Heart right ventricle (tissue), 16 donors: ENCODE data around the gene FLRT2. TPM values are rescaled to one million over a fixed set of nuclear protein-coding genes. Genes with fewer than 3 reads are reported as not detected.

Experiments
- ATAC-seq, 8 donors: fragments of 200-7000 bp; cut with Tn5 transposase; one replicate each; pipeline ENCODE4 v1.9.1; 2020; ENCODE audit warnings: mild to moderate bottlenecking in 8 of 8, moderate library complexity in 8 of 8, moderate number of reproducible peaks in 1 of 8
- DNase-seq, 2 donors: peaks; one replicate each; pipeline ENCODE4 v3.0.0-alpha.2; 2020
- H3K27ac ChIP-seq, 10 donors: fragments of 200-600 bp; sonication (generic) in 2 of 10; one replicate each; pipeline versions ENCODE4 v1.5.0 to v1.8.0; 2020 to 2022; ENCODE audit warnings: mild to moderate bottlenecking in 3 of 10
- H3K27me3 ChIP-seq, 7 donors: fragments of 200-600 bp; one replicate each; pipeline ENCODE4 v1.8.0; 2021 to 2022; ENCODE audit warnings: mild to moderate bottlenecking in 2 of 7
- H3K36me3 ChIP-seq, 9 donors: fragments of 200-600 bp; sonication (generic) in 1 of 9; one replicate each; pipeline versions ENCODE4 v1.5.0 to v1.8.0; 2020 to 2022; ENCODE audit warnings: mild to moderate bottlenecking in 2 of 9
- H3K4me1 ChIP-seq, 9 donors: fragments of 200-600 bp; sonication (generic) in 1 of 9; one replicate each; pipeline versions ENCODE4 v1.5.0 to v1.8.0; 2020 to 2022; ENCODE audit warnings: mild to moderate bottlenecking in 4 of 9
- H3K4me3 ChIP-seq, 10 donors: fragments of 200-600 bp; sonication (generic) in 2 of 10; one replicate each; pipeline versions ENCODE4 v1.5.0 to v1.8.0; 2020 to 2022; ENCODE audit warnings: mild to moderate bottlenecking in 7 of 10, moderate library complexity in 2 of 10
- H3K9me3 ChIP-seq, 11 donors: fragments of 200-600 bp in 10 of 11; sonication (generic) in 2 of 11; one replicate each; pipeline versions ENCODE4 v1.5.0 to v1.8.0; 2013 to 2022; ENCODE audit warnings: mild to moderate bottlenecking in 2 of 11, control low read depth in 1 of 11, moderate library complexity in 1 of 11
- WGBS, 2 donors: extraction: QIAGEN DNeasy Blood & Tissue Kit; methylation state at CpG; one replicate each; pipeline ENCODE4 v1.1.7; 2013; ENCODE audit warnings: inconsistent platforms in 1 of 2; 5-methylcytosine and 5-hydroxymethylcytosine counted together
- intact Hi-C, 10 donors: fragments of 100-400 bp; cut with DNase I; formaldehyde crosslinking; loops; one replicate each; pipeline versions ENCODE4 v1.11.1 to v1.14.2; 2022
- polyA plus RNA-seq, 2 donors: library from polyadenylated mRNA; stranded (reverse); fragments of 200-250 nt; gene quantifications; one replicate each; pipeline ENCODE4 v1.2.3, GENCODE V29; 2013
- total RNA-seq, 10 donors: library from RNA; stranded (reverse); fragmentation: NEBNext Ultra II Directional in 3 of 10; extraction: Animal tissue kit (Norgen Biotek cat#: 25700) in 3 of 10; gene quantifications; one replicate each; pipeline versions ENCODE4 v1.2.1 to v1.2.4, GENCODE V29; 2021 to 2023
- TF ChIP-seq, protein P1 (sequence below), 9 donors: fragments of 200-600 bp; sonication (generic) in 2 of 9; IDR thresholded peaks; one replicate each; pipeline versions ENCODE4 v1.5.0 to v1.8.0; 2021 to 2022; ENCODE audit warnings: antibody characterized with exemption in 9 of 9, mild to moderate bottlenecking in 5 of 9, moderate library complexity in 1 of 9
- donor health status: Arrhythmogenic right ventricular cardiomyopathy.
- donor health status: ischemic (EF 13 %, LVEDD 7.1; RV severe dilation, severe dysfunction).
- donor health status: healthy with polysubstance abuse.
- donor health status: DM: no; HTN: yes; CAD: no.
- donor health status: DM: no; HTN: no; CAD: no.
- donor health status: ischemic (EF 25% LVEDD 6.9; RV normal size, moderate dysfunction).
- donor health status: ischemic (EF 25% LVEDD 5.7; RV mildly dilated, moderate dysfunction).
- donor health status: healthy.
- donor health status: DM: yes; HTN: yes; CAD: no.
- donor health status: Ischemic cardiomyopathy.
- donor health status: ischemic (EF 35%, LVEDD 5.7; RV mildly dilated, moderate dysfunction).
- donor health status: nonischemic (EF 11% LVEDD 7.7; RV severe dilation, severe dysfunction).
- donor health status: DM: yes; HTN: yes; CAD: no.
- donor health status: PGD.
- donor health status: ischemic (EF 29% LVEDD 5.4; RV normal size, mild dysfunction).
- donor health status: nonischemic (EF 23%, LVEDD 6.1; RV moderate dilation, normal function).

FLRT2 gene
- total and polyA plus RNA-seq, 12 donors: 1.1 to 7.5 (median 3.1) TPM

DNA sequence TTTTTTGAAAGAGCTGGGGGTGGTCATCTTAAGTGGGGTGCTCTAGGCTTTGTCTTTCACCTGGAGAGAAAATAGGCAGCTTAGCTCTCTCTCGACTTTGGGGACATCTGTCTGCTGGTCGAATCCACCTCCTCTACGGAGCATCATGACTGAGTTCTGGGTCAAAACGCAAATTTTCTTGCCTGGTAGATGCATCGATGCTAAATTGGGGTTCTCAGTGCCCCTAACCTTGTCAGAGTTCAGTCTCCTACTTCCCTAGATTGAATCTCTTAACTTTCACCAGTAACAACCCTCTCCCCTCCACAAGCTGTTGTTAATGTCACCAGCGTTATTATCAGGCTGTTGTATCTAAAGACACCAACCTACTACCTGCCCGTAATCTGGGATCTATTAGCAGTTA lies 682 bp downstream of the FLRT2 start:
- H3K27me3 ChIP-seq: peaks cover 0 to 74% (median 59%) of the 10 kb centered on the region in 7 donors

GRCh38 chr14:85531141-85531586 lies 1.2 kb downstream of the FLRT2 start:
- Histone ChIP-seq H3K27me3 (peaks cover 0 to 79% (median 59%) of the 10 kb centered on the region in 7 donors), H3K36me3 (no peaks in the 10 kb centered on the region), H3K4me3 (peak overlapping the region; percentile 21 to 68 (median 61)), H3K27ac (peak overlapping the region in 7 of 10 donors; percentile 35 to 74 (median 61)), H3K9me3 (no peaks in the 10 kb centered on the region), H3K4me1 (peaks cover 8 to 61% (median 46%) of the 10 kb centered on the region in 9 donors)
- TF ChIP-seq, protein P1, sequence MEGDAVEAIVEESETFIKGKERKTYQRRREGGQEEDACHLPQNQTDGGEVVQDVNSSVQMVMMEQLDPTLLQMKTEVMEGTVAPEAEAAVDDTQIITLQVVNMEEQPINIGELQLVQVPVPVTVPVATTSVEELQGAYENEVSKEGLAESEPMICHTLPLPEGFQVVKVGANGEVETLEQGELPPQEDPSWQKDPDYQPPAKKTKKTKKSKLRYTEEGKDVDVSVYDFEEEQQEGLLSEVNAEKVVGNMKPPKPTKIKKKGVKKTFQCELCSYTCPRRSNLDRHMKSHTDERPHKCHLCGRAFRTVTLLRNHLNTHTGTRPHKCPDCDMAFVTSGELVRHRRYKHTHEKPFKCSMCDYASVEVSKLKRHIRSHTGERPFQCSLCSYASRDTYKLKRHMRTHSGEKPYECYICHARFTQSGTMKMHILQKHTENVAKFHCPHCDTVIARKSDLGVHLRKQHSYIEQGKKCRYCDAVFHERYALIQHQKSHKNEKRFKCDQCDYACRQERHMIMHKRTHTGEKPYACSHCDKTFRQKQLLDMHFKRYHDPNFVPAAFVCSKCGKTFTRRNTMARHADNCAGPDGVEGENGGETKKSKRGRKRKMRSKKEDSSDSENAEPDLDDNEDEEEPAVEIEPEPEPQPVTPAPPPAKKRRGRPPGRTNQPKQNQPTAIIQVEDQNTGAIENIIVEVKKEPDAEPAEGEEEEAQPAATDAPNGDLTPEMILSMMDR (IDR thresholded peaks at IDR 0.05): no peak
- intact Hi-C loops: loop anchor here in 4 of 10 donors (5.0 to 10.0 kb wide), 4 partner anchors 126 to 1526 kb away; no protein-coding TSS in a partner anchor
- 1% methylated on average over 29 of the region's 29 CpGs for WGBS, 2 donors
- ATAC-seq (peak in 7 of 8 donors; percentile 11 to 41 (median 19)), DNase-seq (peak in 1 of 2 donors; percentile 31)

More for the DNA sequence above, 682 bp downstream of the FLRT2 start:
- DNase-seq: no peak
- peaks cover 8 to 61% (median 46%) of the 10 kb centered on the region in 9 donors for H3K4me1 ChIP-seq
- intact Hi-C loops: loop anchor here in 4 of 10 donors (5.0 to 10.0 kb wide), 4 partner anchors 126 to 1526 kb away; no protein-coding TSS in a partner anchor
- H3K9me3 ChIP-seq: no peaks in the 10 kb centered on the region
- no peaks in the 10 kb centered on the region for H3K36me3 ChIP-seq
- H3K4me3 ChIP-seq: peak overlapping the region; percentile 25 to 68 (median 61)
- H3K27ac ChIP-seq: peak overlapping the region in 7 of 10 donors; percentile 35 to 74 (median 61)
- ATAC-seq: no peak
- TF ChIP-seq, protein P1 (IDR thresholded peaks at IDR 0.05): no peak
- 0 to 1% methylated on average over 7 of the region's 7 CpGs for WGBS, 2 donors

GRCh38 chr14:85531587-85532373 lies 1.8 kb downstream of the FLRT2 start:
- TF ChIP-seq, protein P1 (IDR thresholded peaks at IDR 0.05): peak in 6 of 9 donors; percentile 18 to 50 (median 32)
- no peaks in the 10 kb centered on the region for H3K9me3 ChIP-seq
- peak overlapping the region; percentile 21 to 68 (median 61) for H3K4me3 ChIP-seq
- intact Hi-C loops: loop anchor here in 4 of 10 donors (5.0 to 10.0 kb wide), 4 partner anchors 127 to 1527 kb away; no protein-coding TSS in a partner anchor
- ATAC-seq: peak; percentile 17 to 60 (median 48)
- H3K27me3 ChIP-seq: peaks cover 0 to 81% (median 59%) of the 10 kb centered on the region in 7 donors
- 0 to 1% methylated on average over 61 of the region's 61 CpGs for whole genome bisulfite sequencing, 2 donors
- peak; percentile 48 to 52 for DNase-seq
- H3K36me3 ChIP-seq: no peaks in the 10 kb centered on the region
- H3K4me1 ChIP-seq: peaks cover 8 to 65% (median 46%) of the 10 kb centered on the region in 9 donors
- peak overlapping the region in 8 of 10 donors; percentile 33 to 74 (median 58) for H3K27ac ChIP-seq

DNA sequence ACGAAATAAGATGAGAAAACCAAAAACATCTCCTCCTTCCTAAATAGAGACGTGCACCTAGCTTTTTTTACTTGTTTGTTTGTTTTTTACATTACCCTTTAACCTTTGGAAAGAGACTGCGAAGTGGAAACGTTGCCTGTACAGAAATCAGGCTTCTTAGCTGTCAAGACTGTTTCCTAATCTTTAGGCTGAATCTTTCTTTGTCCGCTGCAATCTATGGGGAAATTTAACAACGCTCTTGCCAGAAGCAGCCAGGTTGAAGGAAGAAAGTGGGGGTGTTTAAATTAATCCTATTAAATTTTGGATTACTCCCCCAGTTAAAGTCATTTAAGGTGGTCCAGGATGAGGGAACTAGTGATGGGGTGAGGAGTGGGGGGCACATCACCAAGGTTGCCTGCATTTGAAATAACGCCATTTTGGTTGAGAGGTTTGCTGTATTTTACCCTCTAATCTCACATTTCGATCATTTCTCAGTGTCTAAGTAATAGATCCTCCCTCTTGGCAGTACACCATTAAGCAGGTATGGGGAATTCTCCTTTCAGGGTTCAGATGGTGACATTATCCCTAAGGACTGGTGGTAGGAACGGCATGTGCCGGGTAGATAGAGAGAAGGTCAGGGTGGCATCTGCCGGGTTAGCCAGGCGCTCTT lies 2.6 kb downstream of the FLRT2 start:
- DNase-seq (no peak), ATAC-seq (no peak)
- Histone ChIP-seq H3K27me3 (peaks cover 0 to 81% (median 59%) of the 10 kb centered on the region in 7 donors), H3K27ac (peak overlapping the region in 7 of 10 donors; percentile 8 to 74 (median 54)), H3K9me3 (no peaks in the 10 kb centered on the region), H3K36me3 (no peaks in the 10 kb centered on the region), H3K4me1 (peaks cover 8 to 64% (median 46%) of the 10 kb centered on the region in 9 donors), H3K4me3 (peak overlapping the region; percentile 28 to 68 (median 61))
- WGBS, 2 donors: 1% methylated on average over 12 of the region's 12 CpGs
- intact Hi-C loops: loop anchor here in 4 of 10 donors (5.0 to 10.0 kb wide), 4 partner anchors 128 to 1528 kb away; no protein-coding TSS in a partner anchor
- TF ChIP-seq, protein P1 (IDR thresholded peaks at IDR 0.05): peak in 1 of 9 donors; percentile 1
